IPS-15b (cell line): ENCODE data around the gene EID2.

ENCODE experiments used
- H3K27me3 ChIP-seq: one replicate; pipeline ENCODE4 v1.6.1; 2013; ENCODE audit warnings: low read length; ENCODE audit not compliant: control insufficient read depth, insufficient read depth
- H3K36me3 ChIP-seq: one replicate; pipeline ENCODE4 v1.6.1; 2013; ENCODE audit warnings: low read length; ENCODE audit not compliant: control insufficient read depth, insufficient read depth
- H3K4me1 ChIP-seq: one replicate; pipeline ENCODE4 v1.6.1; 2013; ENCODE audit warnings: mild to moderate bottlenecking, low read length; ENCODE audit not compliant: control insufficient read depth, insufficient read depth
- H3K4me3 ChIP-seq: one replicate; pipeline ENCODE4 v1.5.1; 2013; ENCODE audit warnings: low read depth, low read length
- H3K9ac ChIP-seq: one replicate; pipeline ENCODE4 v1.6.1; 2013; ENCODE audit warnings: low read depth, mild to moderate bottlenecking, low read length
- H3K9me3 ChIP-seq: one replicate; pipeline ENCODE4 v1.6.1; 2013; ENCODE audit warnings: mild to moderate bottlenecking, low read length; ENCODE audit not compliant: control insufficient read depth, insufficient read depth

The EID2 gene

GRCh38 chr19:39497996-39498797 lies 41.8 kb downstream of the EID2 start:
- peak overlapping the region; percentile 49 for H3K4me3 ChIP-seq
- peaks cover 48% of the 10 kb centered on the region for H3K27me3 ChIP-seq
- H3K36me3 ChIP-seq = no peaks in the 10 kb centered on the region
- H3K9me3 ChIP-seq = no peaks in the 10 kb centered on the region
- H3K4me1 ChIP-seq = peaks cover 3% of the 10 kb centered on the region
- no peak overlapping the region for H3K9ac ChIP-seq

- Histone ChIP-seq H3K9me3 (no peaks in the 10 kb centered on the region), H3K9ac (no peak overlapping the region)
These were observed 42.3 kb downstream of the EID2 start for GRCh38 chr19:39497701-39497995.

GRCh38 chr19:39496063-39496462 lies 43.9 kb downstream of the EID2 start:
- no peak overlapping the region for H3K4me3 ChIP-seq
- H3K4me1 ChIP-seq = peaks cover 3% of the 10 kb centered on the region
- H3K36me3 ChIP-seq = peaks cover 2% of the 10 kb centered on the region
- peaks cover 31% of the 10 kb centered on the region for H3K27me3 ChIP-seq
- H3K9me3 ChIP-seq = no peaks in the 10 kb centered on the region
- H3K9ac ChIP-seq = no peak overlapping the region

More at GRCh38 chr19:39497701-39497995, 42.3 kb downstream of the EID2 start:
- peaks cover 44% of the 10 kb centered on the region for H3K27me3 ChIP-seq
- peaks cover 3% of the 10 kb centered on the region for H3K4me1 ChIP-seq
- no peaks in the 10 kb centered on the region for H3K36me3 ChIP-seq
- peak overlapping the region; percentile 49 for H3K4me3 ChIP-seq

- peaks cover 9% of the 10 kb centered on the region for H3K36me3 ChIP-seq
- peaks cover 3% of the 10 kb centered on the region for H3K4me1 ChIP-seq
- H3K9ac ChIP-seq = no peak overlapping the region
- H3K4me3 ChIP-seq = no peak overlapping the region
- peaks cover 18% of the 10 kb centered on the region for H3K27me3 ChIP-seq
- H3K9me3 ChIP-seq = no peaks in the 10 kb centered on the region
These were observed 45.3 kb downstream of the EID2 start for GRCh38 chr19:39494661-39495060.

GRCh38 chr19:39492788-39493187 lies 47.2 kb downstream of the EID2 start:
- no peaks in the 10 kb centered on the region for H3K27me3 ChIP-seq
- no peak overlapping the region for H3K4me3 ChIP-seq
- H3K36me3 ChIP-seq = peaks cover 27% of the 10 kb centered on the region
- no peaks in the 10 kb centered on the region for H3K9me3 ChIP-seq
- peak overlapping the region; percentile 47 for H3K9ac ChIP-seq
- peaks cover 3% of the 10 kb centered on the region for H3K4me1 ChIP-seq

- Histone ChIP-seq H3K4me1 (no peaks in the 10 kb centered on the region), H3K9me3 (no peaks in the 10 kb centered on the region), H3K9ac (no peak overlapping the region), H3K27me3 (no peaks in the 10 kb centered on the region), H3K36me3 (peaks cover 28% of the 10 kb centered on the region), H3K4me3 (no peak overlapping the region)
These were observed 47.7 kb downstream of the EID2 start for GRCh38 chr19:39492225-39492624.

GRCh38 chr19:39489756-39490155 lies 50.2 kb downstream of the EID2 start:
- H3K36me3 ChIP-seq = peaks cover 45% of the 10 kb centered on the region
- H3K27me3 ChIP-seq = no peaks in the 10 kb centered on the region
- H3K9me3 ChIP-seq = no peaks in the 10 kb centered on the region
- H3K9ac ChIP-seq = no peak overlapping the region
- no peak overlapping the region for H3K4me3 ChIP-seq
- no peaks in the 10 kb centered on the region for H3K4me1 ChIP-seq
